ENCODE results near the gene ONECUT3. TPM values are rescaled to one million over a fixed set of nuclear protein-coding genes. Genes with fewer than 3 reads are reported as not detected.
A peak's percentile ranks its signal among the peaks of the same experiment; 100 is the strongest.

ONECUT3 gene
- total and polyA plus RNA-seq, 9 of the 15 experiments (the other 6 are each of a cell fraction or from before 2014, with no cell fraction given), result not detected

GRCh38 chr19:1725100-1726064 lies 27.9 kb upstream of the ONECUT3 start (continued):
- peak; percentile 10; the same call in 1 of the 2 replicates for TF ChIP-seq REST (IDR thresholded peaks at IDR 0.05; ENCODE audit: borderline replicate concordance)
- no peak for TF ChIP-seq REST (CRISPR knock-in tag; IDR thresholded peaks at IDR 0.05; ENCODE audit: low read depth)
- peak in 1 of 2 experiments; percentile 7; a peak in 1 of 4 replicates for TF ChIP-seq RAD21 (CRISPR knock-in tag; conservative IDR thresholded peaks at IDR 0.05 in 1 of 2, IDR thresholded peaks at IDR 0.05 in 1 of 2)
- TF ChIP-seq, protein P1, sequence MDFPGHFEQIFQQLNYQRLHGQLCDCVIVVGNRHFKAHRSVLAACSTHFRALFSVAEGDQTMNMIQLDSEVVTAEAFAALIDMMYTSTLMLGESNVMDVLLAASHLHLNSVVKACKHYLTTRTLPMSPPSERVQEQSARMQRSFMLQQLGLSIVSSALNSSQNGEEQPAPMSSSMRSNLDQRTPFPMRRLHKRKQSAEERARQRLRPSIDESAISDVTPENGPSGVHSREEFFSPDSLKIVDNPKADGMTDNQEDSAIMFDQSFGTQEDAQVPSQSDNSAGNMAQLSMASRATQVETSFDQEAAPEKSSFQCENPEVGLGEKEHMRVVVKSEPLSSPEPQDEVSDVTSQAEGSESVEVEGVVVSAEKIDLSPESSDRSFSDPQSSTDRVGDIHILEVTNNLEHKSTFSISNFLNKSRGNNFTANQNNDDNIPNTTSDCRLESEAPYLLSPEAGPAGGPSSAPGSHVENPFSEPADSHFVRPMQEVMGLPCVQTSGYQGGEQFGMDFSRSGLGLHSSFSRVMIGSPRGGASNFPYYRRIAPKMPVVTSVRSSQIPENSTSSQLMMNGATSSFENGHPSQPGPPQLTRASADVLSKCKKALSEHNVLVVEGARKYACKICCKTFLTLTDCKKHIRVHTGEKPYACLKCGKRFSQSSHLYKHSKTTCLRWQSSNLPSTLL (IDR thresholded peaks at IDR 0.05), result peak; percentile 95
- TF ChIP-seq ZNF699 (CRISPR knock-in tag; IDR thresholded peaks at IDR 0.05; ENCODE audit: insufficient replicate concordance), result no peak
- peak; percentile 77 to 84 for TF ChIP-seq E2F6 (IDR thresholded peaks at IDR 0.05; ENCODE audit: borderline replicate concordance in 1 of 2, extremely low read depth in 1 of 2, insufficient read depth in 1 of 2, insufficient read length in 1 of 2, low read depth in 1 of 2, low read length in 1 of 2, poor library complexity in 1 of 2, severe bottlenecking in 1 of 2)
- TF ChIP-seq ZNF134 (CRISPR knock-in tag; conservative IDR thresholded peaks at IDR 0.05), result no peak
- no peak for TF ChIP-seq ATF4 (CRISPR knock-in tag; IDR thresholded peaks at IDR 0.05)
- TF ChIP-seq CHD2 (IDR thresholded peaks at IDR 0.05; ENCODE audit: low read depth, low read length), result no peak
- no peak for TF ChIP-seq FOXM1 (IDR thresholded peaks at IDR 0.05; ENCODE audit: low read depth)
- TF ChIP-seq FOXM1 (CRISPR knock-in tag; IDR thresholded peaks at IDR 0.05; ENCODE audit: low read depth), result no peak
- TF ChIP-seq YY1 (IDR thresholded peaks at IDR 0.05; ENCODE audit: borderline replicate concordance in 1 of 3, control insufficient read depth in 1 of 3, extremely low read depth in 1 of 3, insufficient read depth in 3 of 3, insufficient read length in 1 of 3, insufficient replicate concordance in 2 of 3, low read depth in 1 of 3, low read length in 2 of 3), result peak in 1 of 3 experiments; percentile 23
